SK-N-SH treated with all-trans-retinoic acid at 6 μM for 48 hours (cell line): ENCODE data around the gene CFAP58.

Experiments used
- ATAC-seq: fragments of 200-7000 bp; cut with Tn5 transposase; 3 replicates; pipeline ENCODE4 v1.9.1; 2020; ENCODE audit warnings: mild to moderate bottlenecking, moderate library complexity
- ARNTL ChIP-seq: fragments of 450-650 bp; formaldehyde crosslinking; IDR thresholded peaks from 2 replicates; pipeline ENCODE4 v1.5.0; 2020; ENCODE audit warnings: low read depth, mild to moderate bottlenecking, moderate library complexity, borderline replicate concordance
- CREB5 ChIP-seq: fragments of 250-450 bp; sonication (Bioruptor Pico); IDR thresholded peaks from 2 replicates; pipeline ENCODE4 v1.5.1; 2020; ENCODE audit warnings: low read depth, mild to moderate bottlenecking, moderate library complexity
- CSRNP3 ChIP-seq: fragments of 250-450 bp; sonication (Bioruptor Pico); IDR thresholded peaks from 2 replicates; pipeline ENCODE4 v1.5.1; 2021; ENCODE audit warnings: mild to moderate bottlenecking, moderate library complexity
- GLIS3 ChIP-seq: fragments of 250-450 bp; sonication (Bioruptor Pico); IDR thresholded peaks from 2 replicates; pipeline ENCODE4 v1.5.0; 2020; ENCODE audit warnings: mild to moderate bottlenecking, moderate library complexity
- ISL1 ChIP-seq: fragments of 250-450 bp; sonication (Bioruptor Pico); IDR thresholded peaks from 2 replicates; pipeline ENCODE4 v2.1.2; 2022; ENCODE audit warnings: mild to moderate bottlenecking, moderate library complexity
- PATZ1 ChIP-seq: fragments of 250-450 bp; sonication (Bioruptor Pico); IDR thresholded peaks from 2 replicates; pipeline ENCODE4 v1.8.0; 2020; ENCODE audit warnings: mild to moderate bottlenecking, moderate library complexity, borderline replicate concordance
- PPARA ChIP-seq: fragments of 250-450 bp; sonication (Bioruptor Pico); IDR thresholded peaks from 2 replicates; pipeline ENCODE4 v1.5.0; 2020; ENCODE audit warnings: mild to moderate bottlenecking, borderline replicate concordance
- RARB ChIP-seq: fragments of 250-450 bp; sonication (Bioruptor Pico); IDR thresholded peaks from 2 replicates; pipeline ENCODE4 v1.8.0; 2021; ENCODE audit warnings: mild to moderate bottlenecking, moderate library complexity
- SNAI2 ChIP-seq: fragments of 250-450 bp; sonication (Bioruptor Pico); IDR thresholded peaks from 2 replicates; pipeline ENCODE4 v1.5.0; 2020; ENCODE audit warnings: mild to moderate bottlenecking, moderate library complexity
- TCF4 ChIP-seq: fragments of 250-450 bp; sonication (Bioruptor Pico); IDR thresholded peaks from 2 replicates; pipeline ENCODE4 v1.8.0; 2021; ENCODE audit warnings: mild to moderate bottlenecking, moderate library complexity, borderline replicate concordance
- ZC3H10 ChIP-seq: fragments of 250-450 bp; sonication (Bioruptor Pico); IDR thresholded peaks from 2 replicates; pipeline ENCODE4 v1.5.1; 2021; ENCODE audit warnings: mild to moderate bottlenecking, moderate library complexity
- ZFP3 ChIP-seq: fragments of 250-450 bp; sonication (Bioruptor Pico); IDR thresholded peaks from 2 replicates; pipeline ENCODE4 v1.5.0; 2020; ENCODE audit warnings: mild to moderate bottlenecking, moderate library complexity
- ZNF565 ChIP-seq: fragments of 450-650 bp; formaldehyde crosslinking; conservative IDR thresholded peaks from 2 replicates; pipeline ENCODE4 v1.5.0; 2020; ENCODE audit warnings: low read depth, mild to moderate bottlenecking, moderate library complexity
- ZNF70 ChIP-seq: fragments of 450-650 bp; formaldehyde crosslinking; IDR thresholded peaks from 2 replicates; pipeline ENCODE4 v1.5.0; 2020; ENCODE audit warnings: mild to moderate bottlenecking, moderate library complexity
- ZNF8 ChIP-seq: fragments of 450-650 bp; formaldehyde crosslinking; IDR thresholded peaks from 2 replicates; pipeline ENCODE4 v1.5.0; 2020; ENCODE audit warnings: mild to moderate bottlenecking, moderate library complexity
- TF ChIP-seq, protein P1 (sequence below): fragments of 250-450 bp; sonication (Bioruptor Pico); IDR thresholded peaks from 2 replicates; pipeline ENCODE4 v1.5.0; 2020; ENCODE audit warnings: mild to moderate bottlenecking, moderate library complexity

The CFAP58 gene

DNA sequence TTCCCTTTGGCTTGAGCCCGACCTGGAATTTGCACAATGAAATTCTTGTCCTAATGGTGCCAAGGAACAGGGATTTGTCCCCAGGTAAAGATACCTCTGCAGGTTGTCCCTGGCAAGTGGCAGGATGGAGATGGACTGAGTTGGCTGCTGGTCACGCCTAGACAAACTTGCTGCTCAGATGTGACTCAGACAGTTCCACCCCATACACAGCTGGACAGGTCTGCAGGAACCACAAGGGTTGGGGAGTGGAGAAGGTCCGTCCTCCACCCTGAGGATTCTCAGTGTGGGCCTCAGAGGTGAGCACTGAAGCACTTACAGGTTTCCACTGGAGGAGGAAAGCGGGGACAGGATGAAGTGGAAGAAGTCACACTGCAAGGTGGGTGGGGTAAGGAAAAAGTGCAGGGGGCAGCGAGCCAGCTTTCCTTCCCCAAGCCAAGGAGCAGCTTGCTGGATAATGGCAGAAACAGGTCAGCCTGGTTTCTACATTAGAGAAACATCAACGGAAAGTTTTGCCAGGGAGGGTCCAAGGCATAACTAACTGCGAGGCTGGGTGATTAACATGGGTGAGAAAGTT, 35.8 kb upstream of the CFAP58 start (continued):
- no peak for TF ChIP-seq ZC3H10

DNA sequence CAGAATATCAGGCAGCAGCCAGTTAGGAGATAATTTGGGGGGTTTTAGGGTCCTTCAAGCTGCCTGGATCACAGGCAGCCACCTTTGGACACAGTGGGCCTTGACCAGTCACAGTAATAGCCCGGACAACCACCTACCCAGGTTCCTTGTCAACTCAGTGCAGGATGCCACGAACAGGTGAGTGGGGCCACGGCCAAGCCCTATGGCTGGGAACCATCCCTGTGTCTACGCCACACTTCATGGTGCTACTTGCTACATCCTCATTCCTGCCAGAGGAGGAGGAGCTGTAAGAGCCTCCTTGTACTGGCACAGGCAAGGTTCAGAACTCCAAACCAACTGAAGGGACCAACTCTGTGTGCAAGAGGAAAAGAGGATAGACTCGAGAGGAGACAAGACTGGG, 35.3 kb upstream of the CFAP58 start:
- TF ChIP-seq ISL1 (CRISPR knock-in tag) (no peak), SNAI2 (CRISPR knock-in tag) (no peak), TCF4 (CRISPR knock-in tag) (no peak), ARNTL (no peak), RARB (CRISPR knock-in tag) (no peak), PATZ1 (CRISPR knock-in tag) (no peak), ZNF70 (no peak), ZC3H10 (no peak), ZFP3 (CRISPR knock-in tag) (no peak), GLIS3 (no peak), CSRNP3 (no peak)
- ATAC-seq, result no peak

GRCh38 chr10:104318810-104319741, 34.6 kb upstream of the CFAP58 start:
- no peak for ATAC-seq
- TF ChIP-seq ZNF8 (CRISPR knock-in tag), result no peak
- TF ChIP-seq TCF4 (CRISPR knock-in tag), result no peak
- no peak for TF ChIP-seq CSRNP3
- TF ChIP-seq GLIS3, result no peak
- TF ChIP-seq PPARA, result no peak
- no peak for TF ChIP-seq CREB5 (CRISPR knock-in tag)
- no peak for TF ChIP-seq ISL1 (CRISPR knock-in tag)
- TF ChIP-seq ZNF565, result no peak
- TF ChIP-seq SNAI2 (CRISPR knock-in tag), result no peak

GRCh38 chr10:104321226-104321625, 32.4 kb upstream of the CFAP58 start:
- ATAC-seq, result no peak
- TF ChIP-seq, protein P1, sequence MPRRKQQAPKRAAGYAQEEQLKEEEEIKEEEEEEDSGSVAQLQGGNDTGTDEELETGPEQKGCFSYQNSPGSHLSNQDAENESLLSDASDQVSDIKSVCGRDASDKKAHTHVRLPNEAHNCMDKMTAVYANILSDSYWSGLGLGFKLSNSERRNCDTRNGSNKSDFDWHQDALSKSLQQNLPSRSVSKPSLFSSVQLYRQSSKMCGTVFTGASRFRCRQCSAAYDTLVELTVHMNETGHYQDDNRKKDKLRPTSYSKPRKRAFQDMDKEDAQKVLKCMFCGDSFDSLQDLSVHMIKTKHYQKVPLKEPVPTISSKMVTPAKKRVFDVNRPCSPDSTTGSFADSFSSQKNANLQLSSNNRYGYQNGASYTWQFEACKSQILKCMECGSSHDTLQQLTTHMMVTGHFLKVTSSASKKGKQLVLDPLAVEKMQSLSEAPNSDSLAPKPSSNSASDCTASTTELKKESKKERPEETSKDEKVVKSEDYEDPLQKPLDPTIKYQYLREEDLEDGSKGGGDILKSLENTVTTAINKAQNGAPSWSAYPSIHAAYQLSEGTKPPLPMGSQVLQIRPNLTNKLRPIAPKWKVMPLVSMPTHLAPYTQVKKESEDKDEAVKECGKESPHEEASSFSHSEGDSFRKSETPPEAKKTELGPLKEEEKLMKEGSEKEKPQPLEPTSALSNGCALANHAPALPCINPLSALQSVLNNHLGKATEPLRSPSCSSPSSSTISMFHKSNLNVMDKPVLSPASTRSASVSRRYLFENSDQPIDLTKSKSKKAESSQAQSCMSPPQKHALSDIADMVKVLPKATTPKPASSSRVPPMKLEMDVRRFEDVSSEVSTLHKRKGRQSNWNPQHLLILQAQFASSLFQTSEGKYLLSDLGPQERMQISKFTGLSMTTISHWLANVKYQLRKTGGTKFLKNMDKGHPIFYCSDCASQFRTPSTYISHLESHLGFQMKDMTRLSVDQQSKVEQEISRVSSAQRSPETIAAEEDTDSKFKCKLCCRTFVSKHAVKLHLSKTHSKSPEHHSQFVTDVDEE (CRISPR knock-in tag), result no peak
- TF ChIP-seq ZNF8 (CRISPR knock-in tag), result no peak
- TF ChIP-seq ZNF70, result no peak
- TF ChIP-seq ISL1 (CRISPR knock-in tag), result no peak
